Skeletal muscle tissue (tissue), 4 donors: ENCODE results near the gene RARRES1. TPM values are rescaled to one million over a fixed set of nuclear protein-coding genes. Genes with fewer than 3 reads are reported as not detected.

Experiments
- H3K27ac ChIP-seq: one replicate; pipeline ENCODE4 v1.7.0; 2013; ENCODE audit warnings: mild to moderate bottlenecking, low read depth, low read length, inconsistent platforms
- H3K27me3 ChIP-seq, 3 donors: one replicate each; pipeline ENCODE4 v1.7.0; 2013; ENCODE audit warnings: low read length in 3 of 3; ENCODE audit not compliant: control insufficient read depth in 3 of 3, insufficient read depth in 3 of 3
- H3K36me3 ChIP-seq, 3 donors: one replicate each; pipeline ENCODE4 v1.7.0; 2013; ENCODE audit warnings: low read length in 3 of 3; ENCODE audit not compliant: control insufficient read depth in 3 of 3, insufficient read depth in 3 of 3
- H3K4me1 ChIP-seq, 3 donors: one replicate each; pipeline ENCODE4 v1.7.0; 2013; ENCODE audit warnings: low read length in 3 of 3, mild to moderate bottlenecking in 3 of 3; ENCODE audit not compliant: control insufficient read depth in 3 of 3, insufficient read depth in 3 of 3
- H3K4me3 ChIP-seq, 3 donors: one replicate each; pipeline ENCODE4 v1.7.0; 2013; ENCODE audit warnings: low read length in 3 of 3
- H3K9ac ChIP-seq, 3 donors: one replicate each; pipeline ENCODE4 v1.7.0; 2013; ENCODE audit warnings: low read length in 3 of 3, mild to moderate bottlenecking in 3 of 3, moderate library complexity in 2 of 3, low read depth in 1 of 3
- H3K9me3 ChIP-seq, 3 donors: one replicate each; pipeline ENCODE4 v1.7.0; 2013; ENCODE audit warnings: low read length in 3 of 3; ENCODE audit not compliant: control insufficient read depth in 3 of 3
- total RNA-seq: library from RNA; depleted of rRNA; stranded (reverse); fragments of >200 nt; gene quantifications from one replicate; pipeline ENCODE4 v1.2.3, GENCODE V29; 2014
- donor health status: Osteomylitis.

Gene RARRES1
- total RNA-seq, 1 donor from 2014 or later, result 1.6 TPM

DNA sequence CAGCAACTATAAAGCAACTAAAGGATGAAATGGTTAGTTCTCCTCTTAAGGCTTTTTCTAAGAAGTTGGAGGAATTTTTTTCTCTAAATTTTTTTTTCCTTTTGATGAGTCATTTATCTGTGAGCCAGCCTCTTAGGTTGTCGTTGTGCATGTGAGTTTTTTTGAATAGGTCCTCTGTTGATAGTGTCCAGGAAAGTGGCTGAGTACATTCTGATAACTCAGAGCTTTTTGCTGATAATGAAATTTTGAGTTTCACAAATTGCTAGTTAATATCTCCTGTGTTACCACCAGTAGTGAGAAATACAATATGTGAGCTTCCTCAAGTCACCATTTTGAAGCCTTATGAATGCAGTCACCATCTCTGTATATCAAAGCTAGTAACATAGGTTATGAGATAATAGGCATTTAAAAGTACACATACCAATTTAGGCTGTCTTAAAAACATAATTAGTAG is 52.7 kb downstream of the RARRES1 start:
- no peak overlapping the region for H3K4me3 ChIP-seq
- H3K27me3 ChIP-seq, result no peaks in the 10 kb centered on the region
- H3K9me3 ChIP-seq, result no peaks in the 10 kb centered on the region
- H3K4me1 ChIP-seq, result no peaks in the 10 kb centered on the region
- H3K27ac ChIP-seq, result no peak overlapping the region
- H3K36me3 ChIP-seq, result peaks cover 3 to 17% (median 5%) of the 10 kb centered on the region in 3 donors
- H3K9ac ChIP-seq, result no peak overlapping the region

DNA sequence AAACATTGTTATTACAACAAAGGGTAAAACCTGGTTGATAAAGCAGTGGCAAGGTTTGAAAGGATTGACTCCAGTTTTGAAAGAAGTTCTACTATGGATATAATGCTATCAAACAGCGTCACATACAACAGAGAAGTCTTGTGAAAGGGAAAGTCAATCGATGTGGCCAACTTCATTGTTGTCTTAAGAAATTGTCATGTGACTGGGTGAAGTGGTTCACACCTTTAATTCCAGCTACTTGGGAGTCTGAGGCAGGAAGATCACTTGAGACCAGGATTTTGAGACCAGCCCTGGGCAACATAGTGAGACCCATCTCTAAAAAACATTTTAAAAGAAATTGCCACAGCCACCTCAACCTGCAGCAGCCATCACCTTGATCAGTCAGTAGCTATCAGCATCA is 53.6 kb downstream of the RARRES1 start:
- no peak overlapping the region for H3K9ac ChIP-seq
- no peaks in the 10 kb centered on the region for H3K27me3 ChIP-seq
- no peaks in the 10 kb centered on the region for H3K4me1 ChIP-seq
- H3K4me3 ChIP-seq, result no peak overlapping the region
- H3K27ac ChIP-seq, result no peak overlapping the region
- no peaks in the 10 kb centered on the region for H3K9me3 ChIP-seq
- peaks cover 3 to 13% (median 5%) of the 10 kb centered on the region in 3 donors for H3K36me3 ChIP-seq

DNA sequence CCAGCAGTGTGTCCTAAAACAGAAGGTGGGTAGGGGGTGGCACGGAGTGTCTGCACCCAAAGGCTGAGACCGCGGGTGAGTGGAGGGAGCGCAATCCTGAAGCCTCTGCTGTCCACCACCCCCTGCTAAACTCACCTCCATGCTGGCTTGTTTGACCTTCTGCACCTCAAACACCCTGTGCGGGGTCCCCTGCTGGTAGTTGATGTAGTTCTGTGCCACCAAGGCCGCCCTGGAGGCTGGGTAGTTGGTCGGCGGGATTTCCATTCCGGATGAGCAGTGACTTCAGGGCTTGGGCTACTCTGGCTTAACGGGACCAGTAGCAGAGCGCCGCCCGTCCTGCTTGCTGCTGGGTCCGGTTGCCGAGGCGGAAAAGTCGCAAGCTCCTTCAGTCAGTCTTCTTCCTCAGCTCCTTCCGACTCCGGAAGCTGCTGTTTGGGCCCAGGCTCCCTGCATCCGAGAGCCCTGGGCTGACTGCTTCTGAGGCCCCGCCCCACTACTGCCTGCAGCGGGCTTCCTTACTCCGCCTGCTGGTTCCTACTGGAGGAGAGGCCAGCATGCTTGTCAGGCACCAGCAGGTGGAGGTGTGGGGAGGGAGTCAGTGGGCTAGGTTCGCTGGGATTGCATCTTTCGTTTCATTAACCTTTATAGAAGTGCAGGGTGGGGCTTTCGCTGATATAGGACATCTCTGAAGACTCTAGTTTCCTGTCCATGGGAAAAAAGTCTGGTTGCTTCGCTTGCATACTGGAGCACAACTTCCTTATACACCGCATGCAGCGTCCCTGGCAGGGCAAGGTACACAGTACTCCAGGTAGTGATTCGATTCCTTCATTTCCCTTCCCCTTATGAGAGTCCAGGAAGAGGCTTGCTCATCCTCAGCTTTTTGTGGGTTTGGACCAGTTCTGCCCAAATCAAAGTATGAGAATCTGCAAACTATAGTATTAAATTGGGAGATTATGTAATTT is 59.8 kb downstream of the RARRES1 start, which contains the start of gene LXN:
Gene LXN, minus strand, starts transcription at position 434 of the 962 bp plus-strand sequence. Its CDS starts 170 bp downstream, at position 264.
- Histone ChIP-seq H3K27me3 (no peaks in the 10 kb centered on the region), H3K4me1 (peaks cover 0 to 4% (median 0%) of the 10 kb centered on the region in 3 donors), H3K27ac (peak within 1 kb of the TSS; percentile 56), H3K36me3 (peaks cover 10 to 25% (median 13%) of the 10 kb centered on the region in 3 donors), H3K4me3 (peak within 1 kb of the TSS; percentile 58 to 65 (median 60)), H3K9ac (peak within 1 kb of the TSS; percentile 36 to 74 (median 59)), H3K9me3 (no peaks in the 10 kb centered on the region)

DNA sequence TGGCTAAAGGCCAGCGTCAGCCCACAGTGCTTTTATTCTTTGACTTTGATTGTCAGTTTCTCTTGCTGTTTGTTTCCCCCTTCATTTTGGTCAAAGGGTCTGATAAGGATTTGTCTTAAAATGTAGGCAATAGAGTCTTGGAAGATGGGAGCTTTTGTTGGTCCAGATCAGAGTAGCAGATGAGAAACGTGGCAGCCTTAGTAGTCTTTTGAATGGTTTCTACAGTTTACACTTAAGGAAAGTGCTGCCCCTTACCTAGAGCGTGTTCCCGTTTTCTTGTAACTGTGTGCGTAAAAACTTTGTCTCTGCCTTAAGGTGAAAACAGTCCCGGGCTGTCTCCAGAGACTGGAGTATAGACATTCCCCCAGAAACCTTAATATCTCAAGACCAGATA is 60.4 kb downstream of the RARRES1 start:
- Histone ChIP-seq H3K9me3 (no peaks in the 10 kb centered on the region), H3K27me3 (no peaks in the 10 kb centered on the region), H3K9ac (peak overlapping the region; percentile 36 to 74 (median 59)), H3K27ac (peak overlapping the region; percentile 56), H3K36me3 (peaks cover 10 to 27% (median 13%) of the 10 kb centered on the region in 3 donors), H3K4me1 (peaks cover 0 to 4% (median 0%) of the 10 kb centered on the region in 3 donors), H3K4me3 (peak overlapping the region; percentile 58 to 65 (median 60))

DNA sequence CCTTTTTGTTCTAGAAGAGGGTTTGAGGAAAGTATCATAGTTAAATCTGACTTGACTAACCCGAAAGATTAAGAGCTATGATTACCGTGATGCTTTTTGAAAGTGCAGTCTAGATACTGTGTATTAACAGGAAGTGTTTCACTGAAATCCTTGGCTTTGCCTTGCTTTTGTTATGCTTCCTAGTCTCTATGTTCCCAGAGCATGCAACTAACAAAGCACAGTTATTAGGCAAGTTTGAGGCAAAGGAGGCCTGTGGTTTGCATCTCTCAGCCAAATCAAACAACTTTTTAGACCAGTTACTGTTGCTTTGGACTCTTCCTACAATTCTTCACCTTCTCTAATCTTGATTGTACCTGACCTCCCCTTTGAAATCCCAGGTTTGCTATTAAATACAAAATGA is 63.8 kb downstream of the RARRES1 start:
- H3K9me3 ChIP-seq, result no peaks in the 10 kb centered on the region
- no peak overlapping the region for H3K9ac ChIP-seq
- no peak overlapping the region for H3K27ac ChIP-seq
- H3K4me1 ChIP-seq, result peaks cover 0 to 4% (median 0%) of the 10 kb centered on the region in 3 donors
- peaks cover 10 to 43% (median 32%) of the 10 kb centered on the region in 3 donors for H3K36me3 ChIP-seq
- H3K4me3 ChIP-seq, result no peak overlapping the region
- H3K27me3 ChIP-seq, result no peaks in the 10 kb centered on the region

DNA sequence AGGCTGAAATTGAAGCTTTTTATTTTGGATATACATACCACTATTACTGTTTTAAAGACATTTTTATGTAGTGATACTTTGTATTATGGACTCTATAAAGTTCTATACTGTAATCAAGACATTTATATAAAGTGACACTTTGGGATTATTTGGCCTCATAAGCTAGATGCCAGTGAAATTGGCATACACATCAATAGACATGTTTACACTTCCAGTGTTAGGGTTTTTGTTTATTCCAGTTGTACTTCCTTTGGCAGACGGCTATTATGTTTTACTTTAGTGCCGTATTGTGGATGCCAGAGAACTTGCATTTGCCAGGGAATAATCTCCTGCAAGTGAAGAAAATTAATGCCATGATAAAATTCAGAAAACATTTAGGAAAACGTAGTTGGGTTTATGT is 65.8 kb downstream of the RARRES1 start:
- H3K36me3 ChIP-seq, result peaks cover 12 to 48% (median 32%) of the 10 kb centered on the region in 3 donors
- H3K9ac ChIP-seq, result no peak overlapping the region
- H3K27me3 ChIP-seq, result no peaks in the 10 kb centered on the region

DNA sequence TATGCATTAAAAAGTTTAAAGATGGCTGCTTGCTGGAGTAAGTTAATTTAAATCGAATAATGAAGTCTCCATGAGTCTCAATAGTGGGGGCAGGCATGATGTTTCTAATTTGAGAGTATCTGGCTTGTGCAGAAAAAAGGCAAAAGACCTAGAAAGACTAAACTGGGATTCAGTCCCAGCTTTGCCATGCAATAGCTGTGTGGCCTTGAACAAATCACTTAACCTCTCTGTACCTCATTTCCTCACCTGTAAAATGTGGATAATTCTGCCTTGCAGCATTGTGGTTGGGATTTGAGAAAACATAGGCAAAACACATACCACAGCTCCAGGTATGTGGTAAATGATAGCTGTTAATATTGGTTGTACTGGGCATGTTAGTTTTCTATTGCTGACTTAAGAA is 68.4 kb downstream of the RARRES1 start:
- H3K9ac ChIP-seq, result no peak overlapping the region
- peaks cover 19 to 59% (median 44%) of the 10 kb centered on the region in 3 donors for H3K36me3 ChIP-seq
- H3K4me1 ChIP-seq, result peaks cover 0 to 3% (median 0%) of the 10 kb centered on the region in 3 donors
- H3K27me3 ChIP-seq, result no peaks in the 10 kb centered on the region
- H3K4me3 ChIP-seq, result no peak overlapping the region
- H3K27ac ChIP-seq, result no peak overlapping the region
- no peaks in the 10 kb centered on the region for H3K9me3 ChIP-seq

More for the DNA sequence above, 65.8 kb downstream of the RARRES1 start:
- Histone ChIP-seq H3K4me1 (no peaks in the 10 kb centered on the region), H3K27ac (no peak overlapping the region), H3K4me3 (no peak overlapping the region), H3K9me3 (no peaks in the 10 kb centered on the region)

DNA sequence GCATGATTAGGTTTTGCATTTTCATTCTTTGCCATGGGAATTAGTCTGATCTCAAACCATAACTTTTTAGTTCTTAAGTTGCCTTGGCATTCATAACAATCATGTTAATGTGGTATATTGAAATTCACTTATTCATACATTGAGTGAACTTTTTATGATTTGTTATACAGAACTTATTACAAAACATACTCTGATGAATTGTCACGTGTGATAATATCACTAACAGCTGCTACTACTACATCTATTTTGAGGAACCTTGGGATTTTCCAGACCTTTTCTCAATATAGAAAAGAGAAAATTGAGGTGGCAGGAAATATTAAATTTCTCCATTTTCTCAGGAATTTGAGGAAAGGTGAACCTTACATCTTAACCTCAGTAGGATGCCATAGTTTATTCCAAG is 69.0 kb downstream of the RARRES1 start:
- H3K9me3 ChIP-seq, result no peaks in the 10 kb centered on the region
- peaks cover 14 to 55% (median 46%) of the 10 kb centered on the region in 3 donors for H3K36me3 ChIP-seq
- H3K27ac ChIP-seq, result no peak overlapping the region
- H3K27me3 ChIP-seq, result no peaks in the 10 kb centered on the region
- no peak overlapping the region for H3K4me3 ChIP-seq
- H3K4me1 ChIP-seq, result peaks cover 0 to 3% (median 0%) of the 10 kb centered on the region in 3 donors
- H3K9ac ChIP-seq, result no peak overlapping the region

DNA sequence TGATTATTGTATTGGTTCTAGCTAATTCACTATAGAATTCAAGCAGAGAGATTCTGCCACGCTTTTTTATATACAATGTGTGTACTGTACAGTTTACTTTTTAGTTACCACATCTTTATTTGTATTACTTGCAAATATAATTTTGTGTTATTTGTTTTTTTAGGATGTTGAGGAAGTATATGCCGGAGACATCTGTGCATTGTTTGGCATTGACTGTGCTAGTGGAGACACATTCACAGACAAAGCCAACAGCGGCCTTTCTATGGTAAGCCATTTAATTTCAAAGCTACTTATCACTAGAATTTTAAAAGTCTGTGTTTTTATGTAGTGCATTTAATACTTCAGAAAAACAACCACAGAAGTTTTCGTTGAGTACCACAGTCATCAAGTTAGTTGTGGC is 71.5 kb downstream of the RARRES1 start:
- H3K27ac ChIP-seq, result no peak overlapping the region
- H3K36me3 ChIP-seq, result peaks cover 17 to 57% (median 49%) of the 10 kb centered on the region in 3 donors
- peaks cover 0 to 3% (median 0%) of the 10 kb centered on the region in 3 donors for H3K4me1 ChIP-seq
- no peaks in the 10 kb centered on the region for H3K27me3 ChIP-seq
- H3K9ac ChIP-seq, result no peak overlapping the region
- no peaks in the 10 kb centered on the region for H3K9me3 ChIP-seq
- no peak overlapping the region for H3K4me3 ChIP-seq
